Uterus (tissue), 2 donors: ENCODE measurements around the gene SRC.

ENCODE experiments used
- CTCF ChIP-seq, 4 experiments: fragments of 200-600 bp in 2 of 4; fragments of 450-650 bp in 2 of 4; sonication (generic) in 2 of 4; IDR thresholded peaks; one replicate each; pipeline ENCODE4 v1.5.1; 2016 to 2019; ENCODE audit warnings: antibody characterized with exemption in 4 of 4, mild to moderate bottlenecking in 2 of 4, moderate library complexity in 1 of 4
- POLR2A ChIP-seq, 2 donors: fragments of 450-650 bp; IDR thresholded peaks; one replicate each; pipeline ENCODE4 v1.6.1; 2016; ENCODE audit warnings: antibody characterized with exemption in 2 of 2, mild to moderate bottlenecking in 1 of 2, moderate library complexity in 1 of 2

GRCh38 chr20:37451616-37452015 lies 105.7 kb downstream of the SRC start:
- TF ChIP-seq CTCF (IDR thresholded peaks at IDR 0.05) (no peak), POLR2A (IDR thresholded peaks at IDR 0.05) (no peak)
